GM21515 (cell line): Measurements from ENCODE around the gene ADAMTSL1.

Source experiments
- ATAC-seq: cut with Tn5 transposase; IDR thresholded peaks from one replicate; pipeline ENCODE4 v1.9.1; 2021; ENCODE audit not compliant: unreplicated experiment

ADAMTSL1 gene

GRCh38 chr9:18496256-18497000 is 22.5 kb downstream of the ADAMTSL1 start:
- ATAC-seq: no peak

DNA sequence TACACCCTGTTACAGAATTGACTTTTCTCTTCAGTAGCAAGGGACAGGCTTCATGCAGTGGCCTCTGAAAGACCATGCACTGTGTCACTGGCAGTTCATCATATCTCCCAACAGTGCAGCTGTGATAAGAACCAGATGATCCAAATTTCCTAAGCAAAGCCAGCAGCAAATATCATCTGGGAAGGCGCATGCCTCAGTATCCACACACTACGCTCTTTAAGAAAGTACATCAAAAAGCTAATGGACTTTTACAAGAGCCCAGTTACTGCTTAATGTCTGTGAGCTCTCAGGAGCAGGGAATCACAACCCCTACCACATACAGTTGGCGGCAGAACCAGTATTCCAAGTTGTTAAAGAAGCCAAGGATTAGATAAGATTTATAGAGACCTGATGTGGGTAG is 25.1 kb downstream of the ADAMTSL1 start:
- no peak for ATAC-seq

- no peak for ATAC-seq
Measured at GRCh38 chr9:18499980-18500379, 26.0 kb downstream of the ADAMTSL1 start.

DNA sequence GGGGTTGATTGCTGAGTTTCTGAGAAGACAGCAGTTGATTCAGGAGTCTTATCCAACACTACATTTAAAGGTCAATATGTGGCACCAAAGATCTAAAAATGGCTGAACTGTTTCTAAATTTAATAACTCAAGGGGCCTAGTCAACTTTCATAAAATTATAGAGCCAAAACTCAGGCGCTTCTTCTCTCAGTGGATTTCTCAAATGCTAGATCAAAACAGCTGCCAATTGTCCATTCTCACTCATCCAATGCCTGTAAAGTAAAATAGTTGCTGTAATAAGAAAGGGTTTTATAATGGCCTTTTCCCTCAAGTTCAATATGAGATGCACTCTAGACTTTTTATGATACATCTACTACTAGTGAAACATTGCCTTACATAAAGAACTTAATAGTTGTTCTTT is 26.5 kb downstream of the ADAMTSL1 start:
- no peak for ATAC-seq

DNA sequence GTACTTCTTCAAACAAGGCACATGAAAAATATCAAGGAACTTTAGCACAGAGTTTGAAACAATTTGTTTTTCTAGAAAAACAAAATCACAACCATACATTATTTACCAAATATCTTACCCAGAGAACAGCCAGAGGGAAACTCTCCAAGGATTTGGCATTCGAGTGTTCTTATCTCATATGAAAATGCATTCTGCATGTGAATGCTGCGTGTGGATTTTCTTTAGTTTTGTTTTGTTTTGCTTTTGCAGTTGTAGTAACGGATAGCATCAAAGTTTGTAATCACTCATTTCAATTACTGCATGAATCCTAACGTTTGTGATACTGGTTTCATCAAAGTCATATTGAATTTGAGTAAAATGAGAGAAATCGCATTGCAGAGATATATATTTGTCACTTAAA is 28.0 kb downstream of the ADAMTSL1 start:
- no peak for ATAC-seq

GRCh38 chr9:18502546-18502945 is 28.6 kb downstream of the ADAMTSL1 start:
- ATAC-seq: no peak

GRCh38 chr9:18504707-18505106 is 30.8 kb downstream of the ADAMTSL1 start:
- no peak for ATAC-seq

GRCh38 chr9:18507151-18507550 is 33.2 kb downstream of the ADAMTSL1 start:
- ATAC-seq: no peak

GRCh38 chr9:18516514-18516913 is 42.6 kb downstream of the ADAMTSL1 start:
- no peak for ATAC-seq

DNA sequence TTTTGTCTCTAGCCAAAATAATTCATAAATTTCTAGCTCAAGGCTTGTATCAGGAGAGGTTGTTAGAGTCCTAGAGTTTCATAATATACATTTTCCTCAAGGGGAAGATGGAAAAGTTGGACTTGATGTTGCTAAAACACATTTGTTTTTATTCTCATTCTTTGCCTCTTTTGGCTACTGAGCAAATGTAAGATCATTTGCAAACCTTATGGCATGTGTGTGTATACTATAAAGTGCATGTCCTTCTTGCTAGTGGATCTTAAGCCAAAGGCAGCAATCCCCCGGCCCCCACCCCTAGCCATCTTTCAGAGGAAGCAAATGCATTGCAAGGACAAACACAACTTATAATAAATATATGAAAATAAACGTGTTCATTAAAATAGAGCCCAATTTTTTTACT is 43.0 kb downstream of the ADAMTSL1 start:
- ATAC-seq: no peak

DNA sequence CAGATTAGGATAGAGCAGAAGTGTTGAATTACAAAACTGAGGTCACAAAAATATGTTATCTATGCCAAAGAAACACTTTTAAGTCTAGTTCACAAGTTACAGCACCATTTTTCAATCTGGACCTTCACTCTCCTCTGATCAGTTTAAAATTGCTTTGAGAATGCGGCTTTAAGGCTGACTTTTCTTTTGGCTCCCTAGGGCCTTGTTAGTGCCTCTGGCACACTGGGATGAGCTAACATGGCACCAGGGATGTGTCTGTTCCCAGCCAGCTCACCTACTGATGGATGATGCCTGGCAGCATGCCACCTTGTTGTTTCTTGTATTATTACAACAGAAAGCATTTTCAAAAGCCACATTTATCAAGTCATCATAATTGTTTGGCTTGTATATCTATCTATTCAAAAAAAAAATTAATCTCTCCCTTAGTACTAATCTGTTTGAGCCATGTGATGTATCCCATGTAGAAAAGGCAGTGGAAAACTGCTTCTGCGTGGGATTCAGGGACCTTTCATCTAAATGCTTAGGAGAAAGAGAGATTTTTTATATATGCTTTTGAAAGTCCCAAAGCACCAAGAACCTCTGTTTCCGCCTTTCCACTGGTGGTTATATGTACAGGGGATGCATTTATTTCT is 46.6 kb downstream of the ADAMTSL1 start:
- no peak for ATAC-seq

- ATAC-seq: no peak
Measured at GRCh38 chr9:18526685-18527084, 52.7 kb downstream of the ADAMTSL1 start.

- no peak for ATAC-seq
Measured at GRCh38 chr9:18531136-18532065, 57.4 kb downstream of the ADAMTSL1 start.

GRCh38 chr9:18534611-18535010 is 60.7 kb downstream of the ADAMTSL1 start:
- ATAC-seq: no peak

GRCh38 chr9:18536554-18536953 is 62.6 kb downstream of the ADAMTSL1 start:
- ATAC-seq: no peak

DNA sequence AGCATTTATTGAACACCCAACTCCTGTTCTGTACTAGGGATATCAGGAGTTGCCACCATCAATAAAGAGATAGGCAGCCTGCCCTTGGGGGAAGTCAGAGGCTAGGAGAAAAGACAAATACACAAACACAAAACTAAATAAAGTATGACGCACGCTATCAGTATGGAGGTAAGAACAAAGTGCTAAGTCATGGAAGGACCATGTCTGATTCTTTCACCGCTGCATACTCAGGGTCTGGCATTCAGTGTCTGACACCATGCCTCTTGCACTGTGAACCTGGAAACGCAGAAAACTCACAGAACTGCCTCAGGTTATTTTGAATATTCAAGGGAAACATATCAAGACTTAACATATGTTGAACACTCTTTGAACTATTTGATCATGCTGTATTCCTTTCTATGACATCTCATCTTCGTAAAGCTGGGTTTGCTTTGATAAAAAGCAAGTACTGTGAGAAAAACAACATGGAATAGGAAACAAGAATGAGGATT is 65.3 kb downstream of the ADAMTSL1 start:
- ATAC-seq: no peak

- ATAC-seq: no peak
Measured at GRCh38 chr9:18542837-18543405, 69.0 kb downstream of the ADAMTSL1 start.

- ATAC-seq: no peak
Measured at GRCh38 chr9:18543406-18544192, 69.6 kb downstream of the ADAMTSL1 start.

DNA sequence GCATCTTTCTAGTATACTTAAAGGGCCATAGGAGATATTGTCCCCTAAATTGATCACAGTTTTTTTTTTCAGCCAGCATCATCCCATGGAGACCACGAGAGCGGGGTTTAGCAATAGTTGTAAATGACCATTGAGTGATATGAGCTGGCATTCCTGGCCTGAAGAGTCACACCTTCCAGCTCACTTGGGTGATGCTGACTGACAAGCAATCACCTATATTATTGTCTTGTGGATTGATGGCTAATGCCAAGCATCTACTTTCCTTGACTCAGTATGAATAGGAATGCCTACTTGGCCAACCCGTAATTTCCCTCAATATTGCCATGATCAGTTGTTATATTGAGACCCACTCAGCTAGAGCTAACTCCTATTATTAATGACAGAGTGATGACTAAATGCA is 70.5 kb downstream of the ADAMTSL1 start:
- no peak for ATAC-seq

DNA sequence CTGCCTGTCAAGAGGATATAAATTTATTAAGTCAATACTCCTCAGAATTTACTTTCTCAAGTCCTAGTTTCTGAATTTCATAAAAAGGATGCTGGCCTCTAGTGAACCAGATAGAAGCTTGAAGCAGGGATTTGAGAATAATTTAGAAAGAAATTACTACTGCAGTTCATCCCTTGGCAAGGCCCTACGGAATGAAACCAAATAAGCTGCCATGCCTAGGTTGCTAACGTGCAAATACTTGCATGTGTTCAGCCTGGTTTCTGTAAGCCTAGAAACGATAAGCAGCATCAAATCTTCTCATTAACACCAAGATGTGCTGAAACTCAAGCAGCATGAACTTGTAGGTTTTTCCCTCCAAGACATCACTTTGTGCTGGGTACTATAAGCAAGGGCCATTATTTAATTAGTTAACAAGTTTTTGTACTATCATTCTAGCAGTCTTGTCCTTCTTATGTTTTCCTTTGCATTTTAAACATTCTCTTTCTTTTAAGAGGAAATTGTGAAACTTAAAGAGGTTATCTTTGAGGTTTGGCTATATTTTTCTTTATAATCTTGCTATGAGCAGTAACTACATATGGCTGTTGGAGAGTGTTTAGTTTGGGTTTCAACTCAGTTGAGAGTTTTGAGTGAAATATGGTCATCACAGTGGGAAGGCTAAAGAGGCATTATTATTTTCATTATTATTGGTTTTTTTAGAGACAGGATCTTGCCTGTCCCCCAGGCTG is 71.8 kb downstream of the ADAMTSL1 start:
- ATAC-seq: no peak
